ENCODE results near the gene MAD2L2.

DNA sequence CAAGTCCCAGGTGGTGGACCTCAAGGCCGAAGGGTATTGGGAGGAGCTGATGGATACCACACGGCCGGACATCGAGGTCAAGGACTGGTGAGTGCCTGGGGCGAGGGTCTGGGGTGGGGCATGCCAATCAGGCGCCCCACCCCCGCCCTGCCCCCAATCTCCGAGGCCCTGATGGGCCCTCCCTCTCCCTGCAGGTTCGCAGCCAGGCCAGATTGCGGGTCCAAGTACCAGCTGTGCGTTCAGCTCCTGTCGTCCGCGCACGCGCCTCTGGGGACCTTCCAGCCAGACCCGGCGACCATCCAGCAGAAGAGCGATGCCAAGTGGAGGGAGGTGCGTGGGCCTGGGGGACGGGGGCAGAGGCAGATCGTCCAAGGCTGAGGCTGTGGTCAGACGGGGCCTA, 22.4 kb downstream of the MAD2L2 start:
- TF ChIP-seq POLR2A (IDR thresholded peaks at IDR 0.05) (no peak), CTCF (IDR thresholded peaks at IDR 0.05) (no peak)
